LNCAP (cell line): ENCODE measurements around the gene GRB2.

Source experiments
- CTCF ChIP-seq: fragments of 450-650 bp; IDR thresholded peaks from 2 replicates; pipeline ENCODE4 v1.5.1; 2017; ENCODE audit warnings: mild to moderate bottlenecking

GRB2 gene

GRCh38 chr17:75325348-75325747 is 80.1 kb downstream of the GRB2 start:
- TF ChIP-seq CTCF: no peak

GRCh38 chr17:75321506-75321905 is 84.0 kb downstream of the GRB2 start:
- TF ChIP-seq CTCF: no peak

GRCh38 chr17:75319904-75320691 is 85.4 kb downstream of the GRB2 start:
- no peak for TF ChIP-seq CTCF

GRCh38 chr17:75318615-75319222 is 86.8 kb downstream of the GRB2 start:
- no peak for TF ChIP-seq CTCF

- no peak for TF ChIP-seq CTCF
These were observed 87.3 kb downstream of the GRB2 start for GRCh38 chr17:75318211-75318610.

- no peak for TF ChIP-seq CTCF
These were observed 87.8 kb downstream of the GRB2 start for GRCh38 chr17:75317671-75318070.

GRCh38 chr17:75316253-75316652 is 89.2 kb downstream of the GRB2 start:
- no peak for TF ChIP-seq CTCF
